SK-N-SH (cell line): ENCODE data around the gene FAM234A. TPM values are rescaled to one million over a fixed set of nuclear protein-coding genes. Genes with fewer than 3 reads are reported as not detected.

ENCODE experiments used
- CTCF ChIA-PET: fragments of 300-600, 350-600 bp; formaldehyde crosslinking; extraction: SDS; loops from one replicate; lab custom pipeline; 2021; lab: Yijun Ruan, JAX
- POLR2A ChIA-PET: fragments of 350-600 bp; sonication (Branson Sonifier 250); formaldehyde crosslinking; extraction: SDS; loops from one replicate; lab custom pipeline; 2020; ENCODE audit warnings: antibody characterized with exemption, inconsistent platforms; lab: Yijun Ruan, JAX
- DNase-seq: peaks from one replicate; pipeline ENCODE4 v3.0.0; 2012
- H2AFZ ChIP-seq: fragments of 200-600 bp; sonication (generic); 2 replicates; pipeline ENCODE4 v1.8.1; 2016; ENCODE audit warnings: antibody characterized with exemption, mild to moderate bottlenecking, low read depth
- H3F3A ChIP-seq: fragments of 200-600 bp; sonication (generic); replicated peaks from 2 replicates; pipeline ENCODE3; 2016; ENCODE audit warnings: antibody characterized with exemption, mild to moderate bottlenecking; ENCODE audit not compliant: insufficient read depth
- H3K27ac ChIP-seq, 2 experiments: fragments of 200-500 bp in 1 of 2; fragments of 200-600 bp in 1 of 2; sonication (Bioruptor generic) in 1 of 2; sonication (generic), shearing (Covaris generic) in 1 of 2; 2 replicates each; pipeline versions ENCODE4 v1.5.1 to v1.6.1; 2014 to 2016; ENCODE audit warnings: low read depth in 2 of 2, inconsistent platforms in 1 of 2, low read length in 1 of 2, mild to moderate bottlenecking in 1 of 2, mixed read lengths in 1 of 2
- H3K27me3 ChIP-seq: fragments of 200-600 bp; sonication (generic), shearing (Covaris generic); 2 replicates; pipeline ENCODE4 v1.6.1; 2016; ENCODE audit warnings: mixed run types; ENCODE audit not compliant: insufficient read depth
- H3K36me3 ChIP-seq, 2 experiments: fragments of 200-500 bp in 1 of 2; fragments of 200-600 bp in 1 of 2; sonication (Bioruptor generic) in 1 of 2; sonication (generic) in 1 of 2; replicated peaks in 1 of 2; 2 replicates each; pipeline versions ENCODE3 to v1.5.1; 2014 to 2016; ENCODE audit warnings: low read length in 1 of 2, mild to moderate bottlenecking in 1 of 2; ENCODE audit not compliant: insufficient read depth in 2 of 2, control insufficient read depth in 1 of 2
- H3K4me1 ChIP-seq, 2 experiments: fragments of 200-500 bp in 1 of 2; fragments of 200-600 bp in 1 of 2; sonication (Bioruptor generic) in 1 of 2; sonication (generic), shearing (Covaris generic) in 1 of 2; 2 replicates each; pipeline versions ENCODE4 v1.5.1 to v1.6.1; 2014 to 2016; ENCODE audit warnings: low read depth in 1 of 2, low read length in 1 of 2, mixed run types in 1 of 2; ENCODE audit not compliant: insufficient read depth in 2 of 2, control insufficient read depth in 1 of 2
- H3K4me2 ChIP-seq: fragments of 200-600 bp; sonication (generic), shearing (Covaris generic); 2 replicates; pipeline ENCODE4 v1.6.1; 2017; ENCODE audit warnings: mixed run types
- H3K4me3 ChIP-seq, 2 experiments: fragments of 200-500 bp in 1 of 2; fragments of 200-600 bp in 1 of 2; sonication (Bioruptor generic) in 1 of 2; sonication (generic), shearing (Covaris generic) in 1 of 2; 2 replicates each; pipeline versions ENCODE4 v1.5.1 to v1.8.1; 2014 to 2016; ENCODE audit warnings: low read depth in 2 of 2, inconsistent platforms in 1 of 2, low read length in 1 of 2, mild to moderate bottlenecking in 1 of 2, mixed read lengths in 1 of 2, moderate library complexity in 1 of 2
- H3K79me2 ChIP-seq: fragments of 200-600 bp; sonication (generic); 2 replicates; pipeline ENCODE4 v1.8.1; 2017; ENCODE audit warnings: mild to moderate bottlenecking; ENCODE audit not compliant: insufficient read depth
- H3K9ac ChIP-seq: fragments of 200-600 bp; sonication (generic); 2 replicates; pipeline ENCODE4 v1.6.1; 2017; ENCODE audit warnings: mixed run types
- H3K9me2 ChIP-seq: fragments of 200-600 bp; sonication (generic); 2 replicates; pipeline ENCODE4 v1.6.1; 2017; ENCODE audit warnings: mixed run types
- H3K9me3 ChIP-seq: fragments of 200-600 bp; sonication (generic); 2 replicates; pipeline ENCODE4 v1.6.1; 2017; ENCODE audit warnings: mixed run types, mild to moderate bottlenecking, moderate library complexity
- H4K20me1 ChIP-seq: fragments of 200-600 bp; sonication (generic); 2 replicates; pipeline ENCODE4 v1.6.1; 2017; ENCODE audit warnings: mild to moderate bottlenecking, mixed run types; ENCODE audit not compliant: insufficient read depth
- CHD2 ChIP-seq: fragments of 150-350 bp; IDR thresholded peaks from 2 replicates; pipeline ENCODE4 v1.6.1; 2018; ENCODE audit warnings: low read length; ENCODE audit not compliant: partially characterized antibody
- FOXJ3 ChIP-seq: sonication (generic); formaldehyde crosslinking; IDR thresholded peaks from 2 replicates; pipeline ENCODE4 v1.5.1; 2020; ENCODE audit warnings: mild to moderate bottlenecking, missing genetic modification reagents
- FOXM1 ChIP-seq: IDR thresholded peaks from 2 replicates; pipeline ENCODE4 v1.4.0; 2012; ENCODE audit warnings: low read depth, mild to moderate bottlenecking
- MEF2A ChIP-seq: IDR thresholded peaks from 2 replicates; pipeline ENCODE4 v1.4.0; 2012; ENCODE audit warnings: low read depth, borderline replicate concordance
- NRF1 ChIP-seq: IDR thresholded peaks from 2 replicates; pipeline ENCODE4 v1.6.1; 2012; ENCODE audit warnings: low read depth, mild to moderate bottlenecking, low read length
- POLR2AphosphoS5 ChIP-seq: IDR thresholded peaks from 2 replicates; pipeline ENCODE4 v1.6.1; 2012; ENCODE audit warnings: low read depth, low read length
- RAD21 ChIP-seq: IDR thresholded peaks from 2 replicates; pipeline ENCODE4 v1.6.1; 2012; ENCODE audit warnings: mild to moderate bottlenecking, low read length
- RFX5 ChIP-seq: IDR thresholded peaks from 2 replicates; pipeline ENCODE4 v1.6.1; 2012; ENCODE audit warnings: mild to moderate bottlenecking, improper control_type of control experiment, low read length
- RXRA ChIP-seq: IDR thresholded peaks from 2 replicates; pipeline ENCODE4 v1.4.0; 2012; ENCODE audit warnings: low read depth, mild to moderate bottlenecking, borderline replicate concordance
- SMC3 ChIP-seq: IDR thresholded peaks from 2 replicates; pipeline ENCODE4 v1.6.1; 2012; ENCODE audit warnings: low read depth, low read length, improper control_type of control experiment
- WGBS: methylation state at CpG from one replicate; pipeline ENCODE4 v1.1.6; 2017; ENCODE audit warnings: low lambda C conversion rate; 5-methylcytosine and 5-hydroxymethylcytosine counted together
- polyA plus RNA-seq, 3 experiments: library from polyadenylated mRNA; depleted of rRNA; stranded (reverse); fragments of >200 nt; gene quantifications; 2 replicates each; pipeline ENCODE4 v1.2.3, GENCODE V29; 2012
- TF ChIP-seq, protein P1 (sequence below): IDR thresholded peaks from 2 replicates; pipeline ENCODE4 v1.4.0; 2012; ENCODE audit warnings: low read depth
- TF ChIP-seq, protein P2 (sequence below): fragments of 200-600 bp; sonication (generic); IDR thresholded peaks from 2 replicates; pipeline ENCODE4 v1.6.1; 2017; ENCODE audit warnings: antibody characterized with exemption, mild to moderate bottlenecking, moderate library complexity
- TF ChIP-seq, protein P3 (sequence below): fragments of 150-350 bp; IDR thresholded peaks from 2 replicates; pipeline ENCODE4 v1.6.1; 2017; ENCODE audit warnings: antibody characterized with exemption, low read length, low read depth, borderline replicate concordance
- TF ChIP-seq, protein P4 (sequence below): IDR thresholded peaks from 2 replicates; pipeline ENCODE4 v1.6.1; 2012; ENCODE audit warnings: mild to moderate bottlenecking, low read depth, low read length, moderate library complexity
- TF ChIP-seq, protein P5 (sequence below): IDR thresholded peaks from 2 replicates; pipeline ENCODE4 v1.4.0; 2012; ENCODE audit warnings: low read depth, borderline replicate concordance

Gene FAM234A
- polyA plus RNA-seq, 1 of the 3 experiments (the other 2 are of a cell fraction), result 126 TPM

DNA sequence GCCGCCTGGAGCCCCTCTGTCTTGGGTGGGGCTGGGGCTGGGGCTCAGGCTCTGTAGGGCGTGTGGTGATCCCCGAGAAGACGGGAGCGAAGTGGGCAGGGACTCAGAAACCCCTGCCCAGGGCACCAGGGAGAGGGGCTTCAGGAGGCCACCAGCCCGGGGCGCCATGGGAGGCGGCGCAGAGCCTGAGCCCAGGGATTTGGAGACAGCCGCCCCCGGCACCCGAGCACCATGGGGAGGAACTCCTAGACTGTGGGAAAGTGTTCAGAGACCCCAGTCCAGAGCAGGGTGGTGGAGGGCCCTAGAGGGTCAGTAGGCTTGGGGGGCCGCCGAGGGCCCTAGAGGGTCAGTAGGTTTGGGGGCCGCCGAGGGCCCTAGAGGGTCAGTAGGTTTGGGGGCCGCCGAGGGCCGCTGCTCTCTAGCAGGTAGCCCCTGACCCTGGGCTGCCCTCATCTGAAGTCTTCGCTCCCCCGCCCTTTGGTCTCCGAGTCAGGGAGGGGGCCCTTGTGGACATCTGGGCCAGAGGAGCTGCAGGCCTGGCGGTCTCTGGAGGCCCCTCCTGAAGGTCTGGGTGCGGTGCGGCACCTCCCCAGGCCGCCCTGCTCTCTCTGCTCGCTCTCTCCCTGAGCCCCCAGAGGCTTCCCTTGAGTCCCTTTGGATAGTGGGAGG, 46.5 kb downstream of the FAM234A start:
- TF ChIP-seq RFX5, result no peak
- TF ChIP-seq FOXM1, result no peak
- Histone ChIP-seq H3K9ac (peak overlapping the region; percentile 56), H3K4me3 (peak overlapping the region; percentile 50 to 61), H3F3A (peaks cover 3% of the 10 kb centered on the region), H3K27me3 (no peaks in the 10 kb centered on the region), H3K9me3 (no peaks in the 10 kb centered on the region), H2AFZ (peak overlapping the region; percentile 78; the same call in 1 of the 2 replicates), H3K4me2 (peak overlapping the region; percentile 82), H3K36me3 (no peaks in the 10 kb centered on the region), H3K79me2 (no peaks in the 10 kb centered on the region), H4K20me1 (no peaks in the 10 kb centered on the region), H3K9me2 (no peaks in the 10 kb centered on the region), H3K27ac (no peak overlapping the region), H3K4me1 (peaks cover 0 to 5% of the 10 kb centered on the region in 2 experiments; a peak in 1 of 4 replicates)
- ChIA-PET POLR2A (no interaction called here), CTCF (interaction anchor here (0.9 to 1.1 kb wide), 2 partner anchors 70 to 81 kb away, joined by 3 to 5 read pairs; no protein-coding TSS in a partner anchor)
- no peak for DNase-seq
- 65% methylated on average over 13 of the region's 27 CpGs for WGBS

DNA sequence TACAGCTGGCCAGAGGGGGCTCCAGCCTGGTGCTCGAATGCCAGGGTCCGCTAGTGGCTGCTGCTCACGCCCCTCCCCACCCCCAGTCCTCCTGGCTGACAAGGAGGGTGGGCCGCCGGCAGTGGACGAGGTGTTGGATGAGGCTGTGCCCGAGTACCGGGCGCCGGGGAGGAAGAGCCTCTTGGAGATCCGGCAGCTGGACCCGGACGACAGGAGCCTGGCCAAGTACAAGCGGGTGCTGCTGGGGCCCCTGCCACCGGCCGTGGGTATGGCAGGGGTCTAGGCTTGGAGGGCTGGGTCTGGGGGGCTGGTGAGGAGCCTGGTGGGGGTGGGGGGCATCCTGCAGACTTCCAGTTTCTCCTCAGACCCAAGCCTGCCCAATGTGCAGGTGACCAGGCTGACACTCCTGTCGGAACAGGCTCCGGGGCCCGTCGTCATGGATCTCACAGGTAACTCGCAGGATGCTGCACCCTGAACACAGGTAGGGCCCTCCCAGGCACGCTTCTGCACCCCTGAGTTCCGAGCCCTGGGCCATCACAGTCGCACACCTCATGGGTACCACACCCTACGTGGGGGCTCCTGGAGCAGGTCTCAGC, 47.1 kb downstream of the FAM234A start:
- Histone ChIP-seq H4K20me1 (no peaks in the 10 kb centered on the region), H2AFZ (no peak overlapping the region), H3K9ac (no peak overlapping the region), H3K4me1 (peaks cover 0 to 3% of the 10 kb centered on the region in 2 experiments; a peak in 1 of 4 replicates), H3K9me2 (no peaks in the 10 kb centered on the region), H3K4me2 (no peak overlapping the region), H3K4me3 (no peak overlapping the region), H3K27ac (no peak overlapping the region), H3K9me3 (no peaks in the 10 kb centered on the region), H3K27me3 (no peaks in the 10 kb centered on the region), H3K36me3 (peaks cover 0 to 6% of the 10 kb centered on the region in 2 experiments), H3K79me2 (no peaks in the 10 kb centered on the region), H3F3A (peaks cover 3% of the 10 kb centered on the region)
- TF ChIP-seq, protein P1, sequence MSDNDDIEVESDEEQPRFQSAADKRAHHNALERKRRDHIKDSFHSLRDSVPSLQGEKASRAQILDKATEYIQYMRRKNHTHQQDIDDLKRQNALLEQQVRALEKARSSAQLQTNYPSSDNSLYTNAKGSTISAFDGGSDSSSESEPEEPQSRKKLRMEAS, result no peak
- TF ChIP-seq, protein P2, sequence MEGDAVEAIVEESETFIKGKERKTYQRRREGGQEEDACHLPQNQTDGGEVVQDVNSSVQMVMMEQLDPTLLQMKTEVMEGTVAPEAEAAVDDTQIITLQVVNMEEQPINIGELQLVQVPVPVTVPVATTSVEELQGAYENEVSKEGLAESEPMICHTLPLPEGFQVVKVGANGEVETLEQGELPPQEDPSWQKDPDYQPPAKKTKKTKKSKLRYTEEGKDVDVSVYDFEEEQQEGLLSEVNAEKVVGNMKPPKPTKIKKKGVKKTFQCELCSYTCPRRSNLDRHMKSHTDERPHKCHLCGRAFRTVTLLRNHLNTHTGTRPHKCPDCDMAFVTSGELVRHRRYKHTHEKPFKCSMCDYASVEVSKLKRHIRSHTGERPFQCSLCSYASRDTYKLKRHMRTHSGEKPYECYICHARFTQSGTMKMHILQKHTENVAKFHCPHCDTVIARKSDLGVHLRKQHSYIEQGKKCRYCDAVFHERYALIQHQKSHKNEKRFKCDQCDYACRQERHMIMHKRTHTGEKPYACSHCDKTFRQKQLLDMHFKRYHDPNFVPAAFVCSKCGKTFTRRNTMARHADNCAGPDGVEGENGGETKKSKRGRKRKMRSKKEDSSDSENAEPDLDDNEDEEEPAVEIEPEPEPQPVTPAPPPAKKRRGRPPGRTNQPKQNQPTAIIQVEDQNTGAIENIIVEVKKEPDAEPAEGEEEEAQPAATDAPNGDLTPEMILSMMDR, result no peak
- TF ChIP-seq FOXJ3 (CRISPR knock-in tag) (no peak), RAD21 (no peak), SMC3 (no peak), NRF1 (no peak), MEF2A (no peak), RXRA (no peak), POLR2AphosphoS5 (no peak), CHD2 (no peak), FOXM1 (no peak)
- TF ChIP-seq, protein P3, sequence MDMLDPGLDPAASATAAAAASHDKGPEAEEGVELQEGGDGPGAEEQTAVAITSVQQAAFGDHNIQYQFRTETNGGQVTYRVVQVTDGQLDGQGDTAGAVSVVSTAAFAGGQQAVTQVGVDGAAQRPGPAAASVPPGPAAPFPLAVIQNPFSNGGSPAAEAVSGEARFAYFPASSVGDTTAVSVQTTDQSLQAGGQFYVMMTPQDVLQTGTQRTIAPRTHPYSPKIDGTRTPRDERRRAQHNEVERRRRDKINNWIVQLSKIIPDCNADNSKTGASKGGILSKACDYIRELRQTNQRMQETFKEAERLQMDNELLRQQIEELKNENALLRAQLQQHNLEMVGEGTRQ, result no peak
- TF ChIP-seq, protein P4, sequence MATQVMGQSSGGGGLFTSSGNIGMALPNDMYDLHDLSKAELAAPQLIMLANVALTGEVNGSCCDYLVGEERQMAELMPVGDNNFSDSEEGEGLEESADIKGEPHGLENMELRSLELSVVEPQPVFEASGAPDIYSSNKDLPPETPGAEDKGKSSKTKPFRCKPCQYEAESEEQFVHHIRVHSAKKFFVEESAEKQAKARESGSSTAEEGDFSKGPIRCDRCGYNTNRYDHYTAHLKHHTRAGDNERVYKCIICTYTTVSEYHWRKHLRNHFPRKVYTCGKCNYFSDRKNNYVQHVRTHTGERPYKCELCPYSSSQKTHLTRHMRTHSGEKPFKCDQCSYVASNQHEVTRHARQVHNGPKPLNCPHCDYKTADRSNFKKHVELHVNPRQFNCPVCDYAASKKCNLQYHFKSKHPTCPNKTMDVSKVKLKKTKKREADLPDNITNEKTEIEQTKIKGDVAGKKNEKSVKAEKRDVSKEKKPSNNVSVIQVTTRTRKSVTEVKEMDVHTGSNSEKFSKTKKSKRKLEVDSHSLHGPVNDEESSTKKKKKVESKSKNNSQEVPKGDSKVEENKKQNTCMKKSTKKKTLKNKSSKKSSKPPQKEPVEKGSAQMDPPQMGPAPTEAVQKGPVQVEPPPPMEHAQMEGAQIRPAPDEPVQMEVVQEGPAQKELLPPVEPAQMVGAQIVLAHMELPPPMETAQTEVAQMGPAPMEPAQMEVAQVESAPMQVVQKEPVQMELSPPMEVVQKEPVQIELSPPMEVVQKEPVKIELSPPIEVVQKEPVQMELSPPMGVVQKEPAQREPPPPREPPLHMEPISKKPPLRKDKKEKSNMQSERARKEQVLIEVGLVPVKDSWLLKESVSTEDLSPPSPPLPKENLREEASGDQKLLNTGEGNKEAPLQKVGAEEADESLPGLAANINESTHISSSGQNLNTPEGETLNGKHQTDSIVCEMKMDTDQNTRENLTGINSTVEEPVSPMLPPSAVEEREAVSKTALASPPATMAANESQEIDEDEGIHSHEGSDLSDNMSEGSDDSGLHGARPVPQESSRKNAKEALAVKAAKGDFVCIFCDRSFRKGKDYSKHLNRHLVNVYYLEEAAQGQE, result no peak
- TF ChIP-seq, protein P5, sequence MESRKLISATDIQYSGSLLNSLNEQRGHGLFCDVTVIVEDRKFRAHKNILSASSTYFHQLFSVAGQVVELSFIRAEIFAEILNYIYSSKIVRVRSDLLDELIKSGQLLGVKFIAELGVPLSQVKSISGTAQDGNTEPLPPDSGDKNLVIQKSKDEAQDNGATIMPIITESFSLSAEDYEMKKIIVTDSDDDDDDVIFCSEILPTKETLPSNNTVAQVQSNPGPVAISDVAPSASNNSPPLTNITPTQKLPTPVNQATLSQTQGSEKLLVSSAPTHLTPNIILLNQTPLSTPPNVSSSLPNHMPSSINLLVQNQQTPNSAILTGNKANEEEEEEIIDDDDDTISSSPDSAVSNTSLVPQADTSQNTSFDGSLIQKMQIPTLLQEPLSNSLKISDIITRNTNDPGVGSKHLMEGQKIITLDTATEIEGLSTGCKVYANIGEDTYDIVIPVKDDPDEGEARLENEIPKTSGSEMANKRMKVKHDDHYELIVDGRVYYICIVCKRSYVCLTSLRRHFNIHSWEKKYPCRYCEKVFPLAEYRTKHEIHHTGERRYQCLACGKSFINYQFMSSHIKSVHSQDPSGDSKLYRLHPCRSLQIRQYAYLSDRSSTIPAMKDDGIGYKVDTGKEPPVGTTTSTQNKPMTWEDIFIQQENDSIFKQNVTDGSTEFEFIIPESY, result no peak
- POLR2A ChIA-PET, result no interaction called here
- DNase-seq, result no peak
- CTCF ChIA-PET, result interaction anchor here (0.9 kb wide), 1 partner anchor 70 kb away, joined by 3 read pairs; no protein-coding TSS in a partner anchor
- WGBS, result 76% methylated on average over 13 of the region's 25 CpGs
